Panc1 (cell line): ENCODE results near the gene CPA5. TPM values are rescaled to one million over a fixed set of nuclear protein-coding genes. Genes with fewer than 3 reads are reported as not detected.

Experiments
- ATAC-seq: fragments of 200-7000 bp; cut with Tn5 transposase; 2 replicates; pipeline ENCODE4 v1.9.1; 2020; ENCODE audit warnings: mild to moderate bottlenecking, moderate library complexity
- BruUV-seq: library from RNA; stranded (reverse); fragments of 400-500 nt; replicated peaks from 2 replicates; lab custom pipeline; 2021; lab: Mats Ljungman, UMichigan
- CTCF ChIA-PET: fragments of 300-600 bp; sonication (Branson Sonifier 250); formaldehyde crosslinking; loops from one replicate; lab custom pipeline; 2022; ENCODE audit warnings: antibody characterized with exemption; lab: Charles Lee
- POLR2A ChIA-PET: fragments of 300-600 bp; sonication (Branson Sonifier 250); formaldehyde crosslinking; loops from one replicate; lab custom pipeline; 2022; ENCODE audit warnings: antibody characterized with exemption; lab: Charles Lee
- DNase-seq: peaks from one replicate; pipeline ENCODE4 v3.0.0-alpha.2; 2010; ENCODE audit warnings: low read depth, low spot score
- H3K27ac ChIP-seq: 2 replicates; pipeline ENCODE4 v1.5.1; 2011; ENCODE audit warnings: mild to moderate bottlenecking, low read length, inconsistent platforms
- H3K27me3 ChIP-seq: fragments of 200-500 bp; sonication (Bioruptor generic); 2 replicates; pipeline ENCODE4 v1.6.0; 2014; ENCODE audit warnings: low read length, inconsistent platforms; ENCODE audit not compliant: control insufficient read depth, insufficient read depth
- H3K36me3 ChIP-seq: fragments of 200-500 bp; sonication (Bioruptor generic); 2 replicates; pipeline ENCODE4 v1.5.1; 2014; ENCODE audit warnings: inconsistent platforms, mild to moderate bottlenecking, low read length, moderate library complexity; ENCODE audit not compliant: control insufficient read depth, insufficient read depth
- H3K4me1 ChIP-seq: 2 replicates; pipeline ENCODE4 v1.5.1; 2011; ENCODE audit warnings: inconsistent platforms, mild to moderate bottlenecking, low read length, moderate library complexity; ENCODE audit not compliant: control insufficient read depth, insufficient read depth
- H3K4me3 ChIP-seq, 2 experiments: 2 replicates each; pipeline ENCODE4 v1.5.1; 2011 to 2012; ENCODE audit warnings: low read depth in 2 of 2, low read length in 2 of 2, mild to moderate bottlenecking in 2 of 2, inconsistent platforms in 1 of 2, moderate library complexity in 1 of 2
- H3K9me3 ChIP-seq: fragments of 200-500 bp; sonication (Bioruptor generic); 2 replicates; pipeline ENCODE4 v1.5.1; 2014; ENCODE audit warnings: low read depth, mild to moderate bottlenecking, inconsistent platforms, low read length, moderate library complexity; ENCODE audit not compliant: control insufficient read depth, insufficient read depth
- POLR2AphosphoS5 ChIP-seq: IDR thresholded peaks from 2 replicates; pipeline ENCODE4 v1.6.1; 2012; ENCODE audit warnings: mild to moderate bottlenecking, low read depth, low read length, moderate library complexity
- SIN3A ChIP-seq: IDR thresholded peaks from 2 replicates; pipeline ENCODE4 v1.6.1; 2012; ENCODE audit warnings: low read depth, mild to moderate bottlenecking, low read length, moderate library complexity, borderline replicate concordance; ENCODE audit not compliant: insufficient read depth
- TCF7L2 ChIP-seq: IDR thresholded peaks from 2 replicates; pipeline ENCODE4 v1.6.1; 2011; ENCODE audit warnings: mild to moderate bottlenecking, low read depth, low read length, inconsistent platforms
- in situ Hi-C: cut with HindIII; loops from 2 replicates; pipeline ENCODE4 v1.10.0; 2016; ENCODE audit warnings: low sequenced_read_pairs, low pct_unique_long_range_greater_than_20kb
- intact Hi-C: fragments of 100-400 bp; cut with micrococcal nuclease; formaldehyde crosslinking; loops from one replicate; pipeline ENCODE4 v1.10.0; 2022; ENCODE audit not compliant: unreplicated experiment
- total RNA-seq: library from RNA; stranded (reverse); gene quantifications from one replicate; pipeline ENCODE4 v1.2.1, GENCODE V29; 2021; ENCODE audit not compliant: unreplicated experiment
- TF ChIP-seq, protein P1 (sequence below), 2 experiments: IDR thresholded peaks; 2 replicates each; pipeline ENCODE4 v1.6.1; 2011 to 2012; ENCODE audit warnings: low read depth in 2 of 2, control low read depth in 1 of 2, low read length in 1 of 2, mild to moderate bottlenecking in 1 of 2, moderate library complexity in 1 of 2; ENCODE audit not compliant: insufficient read depth in 1 of 2
- TF ChIP-seq, protein P2 (sequence below): fragments of 450-650 bp; IDR thresholded peaks from 2 replicates; pipeline ENCODE4 v1.5.1; 2017; ENCODE audit warnings: mild to moderate bottlenecking

CPA5 gene
- total RNA-seq, 1 experiment from 2014 or later, result not detected

DNA sequence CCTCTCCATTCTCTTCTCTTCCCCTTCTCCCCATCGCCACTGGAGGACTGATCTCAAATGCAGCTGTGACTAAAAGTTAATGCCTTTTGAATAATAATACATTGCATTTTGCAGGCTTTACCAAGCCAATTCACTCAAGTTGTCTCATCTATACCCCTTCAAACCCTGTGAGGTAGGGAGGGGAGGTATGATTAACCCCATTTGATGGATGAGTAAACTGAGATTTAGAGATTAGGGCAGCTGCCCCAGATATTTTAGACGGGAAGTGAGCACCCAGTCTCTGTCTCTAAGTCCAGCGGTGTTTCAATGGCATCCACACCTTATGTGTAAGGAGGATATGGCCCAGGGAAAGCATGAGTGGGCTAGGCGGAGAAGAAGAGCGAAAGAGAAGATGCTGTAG lies 1.1 kb downstream of the CPA5 start:
- H3K4me3 ChIP-seq, result no peak overlapping the region
- DNase-seq (no peak), ATAC-seq (no peak)
- in situ Hi-C loops (no loop called here), intact Hi-C loops (no loop called here)
- H3K9me3 ChIP-seq, result peaks cover 4% of the 10 kb centered on the region; the same call in 1 of the 2 replicates
- no peaks in the 10 kb centered on the region for H3K27me3 ChIP-seq
- BruUV-seq, result no TSS peak
- TF ChIP-seq POLR2AphosphoS5 (no peak), SIN3A (no peak), TCF7L2 (no peak)
- TF ChIP-seq, protein P1, sequence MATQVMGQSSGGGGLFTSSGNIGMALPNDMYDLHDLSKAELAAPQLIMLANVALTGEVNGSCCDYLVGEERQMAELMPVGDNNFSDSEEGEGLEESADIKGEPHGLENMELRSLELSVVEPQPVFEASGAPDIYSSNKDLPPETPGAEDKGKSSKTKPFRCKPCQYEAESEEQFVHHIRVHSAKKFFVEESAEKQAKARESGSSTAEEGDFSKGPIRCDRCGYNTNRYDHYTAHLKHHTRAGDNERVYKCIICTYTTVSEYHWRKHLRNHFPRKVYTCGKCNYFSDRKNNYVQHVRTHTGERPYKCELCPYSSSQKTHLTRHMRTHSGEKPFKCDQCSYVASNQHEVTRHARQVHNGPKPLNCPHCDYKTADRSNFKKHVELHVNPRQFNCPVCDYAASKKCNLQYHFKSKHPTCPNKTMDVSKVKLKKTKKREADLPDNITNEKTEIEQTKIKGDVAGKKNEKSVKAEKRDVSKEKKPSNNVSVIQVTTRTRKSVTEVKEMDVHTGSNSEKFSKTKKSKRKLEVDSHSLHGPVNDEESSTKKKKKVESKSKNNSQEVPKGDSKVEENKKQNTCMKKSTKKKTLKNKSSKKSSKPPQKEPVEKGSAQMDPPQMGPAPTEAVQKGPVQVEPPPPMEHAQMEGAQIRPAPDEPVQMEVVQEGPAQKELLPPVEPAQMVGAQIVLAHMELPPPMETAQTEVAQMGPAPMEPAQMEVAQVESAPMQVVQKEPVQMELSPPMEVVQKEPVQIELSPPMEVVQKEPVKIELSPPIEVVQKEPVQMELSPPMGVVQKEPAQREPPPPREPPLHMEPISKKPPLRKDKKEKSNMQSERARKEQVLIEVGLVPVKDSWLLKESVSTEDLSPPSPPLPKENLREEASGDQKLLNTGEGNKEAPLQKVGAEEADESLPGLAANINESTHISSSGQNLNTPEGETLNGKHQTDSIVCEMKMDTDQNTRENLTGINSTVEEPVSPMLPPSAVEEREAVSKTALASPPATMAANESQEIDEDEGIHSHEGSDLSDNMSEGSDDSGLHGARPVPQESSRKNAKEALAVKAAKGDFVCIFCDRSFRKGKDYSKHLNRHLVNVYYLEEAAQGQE (IDR thresholded peaks at IDR 0.05; ENCODE audit: insufficient read depth in 1 of 2, low read depth in 2 of 2, low read length in 1 of 2), result no peak
- TF ChIP-seq, protein P2, sequence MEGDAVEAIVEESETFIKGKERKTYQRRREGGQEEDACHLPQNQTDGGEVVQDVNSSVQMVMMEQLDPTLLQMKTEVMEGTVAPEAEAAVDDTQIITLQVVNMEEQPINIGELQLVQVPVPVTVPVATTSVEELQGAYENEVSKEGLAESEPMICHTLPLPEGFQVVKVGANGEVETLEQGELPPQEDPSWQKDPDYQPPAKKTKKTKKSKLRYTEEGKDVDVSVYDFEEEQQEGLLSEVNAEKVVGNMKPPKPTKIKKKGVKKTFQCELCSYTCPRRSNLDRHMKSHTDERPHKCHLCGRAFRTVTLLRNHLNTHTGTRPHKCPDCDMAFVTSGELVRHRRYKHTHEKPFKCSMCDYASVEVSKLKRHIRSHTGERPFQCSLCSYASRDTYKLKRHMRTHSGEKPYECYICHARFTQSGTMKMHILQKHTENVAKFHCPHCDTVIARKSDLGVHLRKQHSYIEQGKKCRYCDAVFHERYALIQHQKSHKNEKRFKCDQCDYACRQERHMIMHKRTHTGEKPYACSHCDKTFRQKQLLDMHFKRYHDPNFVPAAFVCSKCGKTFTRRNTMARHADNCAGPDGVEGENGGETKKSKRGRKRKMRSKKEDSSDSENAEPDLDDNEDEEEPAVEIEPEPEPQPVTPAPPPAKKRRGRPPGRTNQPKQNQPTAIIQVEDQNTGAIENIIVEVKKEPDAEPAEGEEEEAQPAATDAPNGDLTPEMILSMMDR, result no peak
- H3K36me3 ChIP-seq, result no peaks in the 10 kb centered on the region
- POLR2A ChIA-PET, result no interaction called here
- CTCF ChIA-PET, result no interaction called here
- H3K4me1 ChIP-seq, result no peaks in the 10 kb centered on the region
- H3K27ac ChIP-seq, result no peak overlapping the region

- H3K9me3 ChIP-seq, result peaks cover 4% of the 10 kb centered on the region; the same call in 1 of the 2 replicates
- TF ChIP-seq, protein P1 (IDR thresholded peaks at IDR 0.05; ENCODE audit: insufficient read depth in 1 of 2, low read depth in 2 of 2, low read length in 1 of 2), result no peak
- TF ChIP-seq POLR2AphosphoS5 (no peak), SIN3A (no peak), TCF7L2 (no peak)
- TF ChIP-seq, protein P2, result no peak
- H3K4me3 ChIP-seq, result no peak overlapping the region
- H3K36me3 ChIP-seq, result no peaks in the 10 kb centered on the region
- intact Hi-C loops, result no loop called here
- POLR2A ChIA-PET, result no interaction called here
- ATAC-seq (no peak), DNase-seq (no peak)
- CTCF ChIA-PET, result no interaction called here
- H3K27me3 ChIP-seq, result no peaks in the 10 kb centered on the region
- H3K4me1 ChIP-seq, result no peaks in the 10 kb centered on the region
- in situ Hi-C loops, result no loop called here
- BruUV-seq, result no TSS peak
- no peak overlapping the region for H3K27ac ChIP-seq
Observed at GRCh38 chr7:130346177-130346905, 1.7 kb downstream of the CPA5 start.
